ENCODE data around the gene MLLT6. TPM values are rescaled to one million over a fixed set of nuclear protein-coding genes. Genes with fewer than 3 reads are reported as not detected.

Gene MLLT6
- total RNA-seq, result 100 to 1,000 TPM in 2 of 4 donors, 10 to 100 TPM in 2; 68.7 to 272 (median 100) TPM

GRCh38 chr17:38704606-38705522, at the start of gene MLLT6:
MLLT6 (plus strand) TSS chr17:38705273; CDS start chr17:38705633, 360 bp downstream.
- Histone ChIP-seq H3K4me1 (peaks cover 14 to 42% (median 30%) of the 10 kb centered on the region in 4 donors), H3K4me3 (peak within 1 kb of the TSS; percentile 91 to 95 (median 94))
- intact Hi-C loops (cut with DNase I; ENCODE audit: low total_unique reads), result no loop called here

GRCh38 chr17:38656959-38657823, 47.9 kb upstream of the MLLT6 start:
- H3K27me3 ChIP-seq, result peaks cover 36% of the 10 kb centered on the region
- DNase-seq, result no peak
- no peaks in the 10 kb centered on the region for H3K9me3 ChIP-seq
- WGBS, 2 donors (ENCODE audit: low coverage in 1 of 2), result 50 to 59% methylated on average over 16 to 27 of the region's 27 CpGs
- peaks cover 0 to 3% (median 0%) of the 10 kb centered on the region in 4 donors for H3K4me1 ChIP-seq
- H3K4me3 ChIP-seq, result no peak overlapping the region
- no peak overlapping the region for H3K27ac ChIP-seq
- intact Hi-C loops (cut with DNase I; ENCODE audit: low total_unique reads) (no loop called here), in situ Hi-C loops (cut with MboI; ENCODE audit: low pct_ligation_motif_present in 1 of 4, low pct_unique_long_range_greater_than_20kb in 1 of 4, low sequenced_read_pairs in 3 of 4) (loop anchor here in 2 of 4 donors (10.0 to 25.0 kb wide), 3 partner anchors 92 to 170 kb away; no protein-coding TSS in a partner anchor)
- no peak for TF ChIP-seq EP300 (IDR thresholded peaks at IDR 0.05; ENCODE audit: low read depth)
- TF ChIP-seq CTCF (IDR thresholded peaks at IDR 0.05), result no peak
- TF ChIP-seq POLR2A (IDR thresholded peaks at IDR 0.05), result no peak
- TF ChIP-seq POLR2AphosphoS5 (IDR thresholded peaks at IDR 0.05), result no peak
- no peaks in the 10 kb centered on the region for H3K36me3 ChIP-seq

More at GRCh38 chr17:38704606-38705522, at the start of gene MLLT6:
- 0 to 1% methylated on average over 1 to 81 of the region's 100 CpGs for WGBS, 2 donors (ENCODE audit: low coverage in 1 of 2)
- TF ChIP-seq POLR2AphosphoS5 (IDR thresholded peaks at IDR 0.05), result peak in 2 of 3 donors; percentile 12 to 56
- peak; percentile 32 for TF ChIP-seq POLR2A (IDR thresholded peaks at IDR 0.05)
- no peak for TF ChIP-seq EP300 (IDR thresholded peaks at IDR 0.05; ENCODE audit: low read depth)
- peak in 1 of 5 experiments; percentile 12 for TF ChIP-seq CTCF (IDR thresholded peaks at IDR 0.05)
- DNase-seq, result peak; percentile 83
- peak within 1 kb of the TSS; percentile 99 for H3K27ac ChIP-seq
- H3K36me3 ChIP-seq, result no peaks in the 10 kb centered on the region
- H3K9me3 ChIP-seq, result no peaks in the 10 kb centered on the region
- H3K27me3 ChIP-seq, result no peaks in the 10 kb centered on the region
- in situ Hi-C loops (cut with MboI; ENCODE audit: low pct_ligation_motif_present in 1 of 4, low pct_unique_long_range_greater_than_20kb in 1 of 4, low sequenced_read_pairs in 3 of 4), result no loop called here

GRCh38 chr17:38657824-38658740, 47.0 kb upstream of the MLLT6 start:
- Histone ChIP-seq H3K4me3 (no peak overlapping the region), H3K27ac (no peak overlapping the region), H3K36me3 (no peaks in the 10 kb centered on the region), H3K27me3 (peaks cover 36% of the 10 kb centered on the region), H3K4me1 (peaks cover 0 to 3% (median 0%) of the 10 kb centered on the region in 4 donors), H3K9me3 (no peaks in the 10 kb centered on the region)
- TF ChIP-seq POLR2A (IDR thresholded peaks at IDR 0.05), result no peak
- no peak for TF ChIP-seq EP300 (IDR thresholded peaks at IDR 0.05; ENCODE audit: low read depth)
- no peak for TF ChIP-seq CTCF (IDR thresholded peaks at IDR 0.05)
- TF ChIP-seq POLR2AphosphoS5 (IDR thresholded peaks at IDR 0.05), result no peak
- in situ Hi-C loops (cut with MboI; ENCODE audit: low pct_ligation_motif_present in 1 of 4, low pct_unique_long_range_greater_than_20kb in 1 of 4, low sequenced_read_pairs in 3 of 4), result loop anchor here in 2 of 4 donors (10.0 to 25.0 kb wide), 3 partner anchors 93 to 171 kb away; no protein-coding TSS in a partner anchor
- no peak for DNase-seq
- WGBS, 2 donors (ENCODE audit: low coverage in 1 of 2), result 90 to 92% methylated on average over 4 to 15 of the region's 15 CpGs
- intact Hi-C loops (cut with DNase I; ENCODE audit: low total_unique reads), result no loop called here
